Smooth muscle cell (in vitro differentiated cells): Measurements from ENCODE around the gene AUP1. TPM values are rescaled to one million over a fixed set of nuclear protein-coding genes. Genes with fewer than 3 reads are reported as not detected.

ENCODE experiments used
- DNase-seq: peaks from one replicate; lab custom pipeline; 2025; ENCODE audit not compliant: unreplicated experiment; lab: John Stamatoyannopoulos, UW
- H2AFZ ChIP-seq: fragments of 200-600 bp; sonication (generic); 2 replicates; pipeline ENCODE4 v1.6.0; 2016; ENCODE audit warnings: antibody characterized with exemption, low read depth, mild to moderate bottlenecking
- H3F3A ChIP-seq: fragments of 200-600 bp; sonication (generic); 2 replicates; pipeline ENCODE4 v1.6.0; 2017; ENCODE audit warnings: antibody characterized with exemption, low read depth
- H3K27ac ChIP-seq: fragments of 200-600 bp; sonication (generic); 2 replicates; pipeline ENCODE4 v1.5.1; 2016; ENCODE audit warnings: low read depth, mild to moderate bottlenecking
- H3K27me3 ChIP-seq: fragments of 200-600 bp; sonication (generic); 2 replicates; pipeline ENCODE4 v1.6.1; 2016; ENCODE audit warnings: low read depth, mild to moderate bottlenecking
- H3K36me3 ChIP-seq: fragments of 200-600 bp; sonication (generic); 2 replicates; pipeline ENCODE4 v1.5.1; 2016; ENCODE audit warnings: low read depth
- H3K4me1 ChIP-seq: fragments of 200-600 bp; sonication (generic); 2 replicates; pipeline ENCODE4 v1.5.1; 2016; ENCODE audit warnings: low read depth
- H3K4me2 ChIP-seq: fragments of 200-600 bp; sonication (generic); 2 replicates; pipeline ENCODE4 v1.6.0; 2016; ENCODE audit warnings: mild to moderate bottlenecking
- H3K4me3 ChIP-seq: fragments of 200-600 bp; sonication (generic); 2 replicates; pipeline ENCODE4 v1.5.1; 2016; ENCODE audit warnings: mild to moderate bottlenecking
- H3K79me2 ChIP-seq: fragments of 200-600 bp; sonication (generic); 2 replicates; pipeline ENCODE4 v1.6.0; 2016; ENCODE audit warnings: low read depth, mild to moderate bottlenecking
- H3K9ac ChIP-seq: fragments of 200-600 bp; sonication (generic); 2 replicates; pipeline ENCODE4 v1.6.0; 2016; ENCODE audit warnings: low read depth
- H3K9me3 ChIP-seq: fragments of 200-600 bp; sonication (generic); replicated peaks from 2 replicates; pipeline ENCODE4 v1.5.1; 2016; ENCODE audit warnings: low read depth
- H4K20me1 ChIP-seq: fragments of 200-600 bp; sonication (generic); 2 replicates; pipeline ENCODE4 v1.6.0; 2016; ENCODE audit warnings: low read depth
- CTCF ChIP-seq: fragments of 200-600 bp; sonication (generic); IDR thresholded peaks from 2 replicates; pipeline ENCODE4 v1.5.1; 2017; ENCODE audit warnings: borderline replicate concordance, mild to moderate bottlenecking, antibody characterized with exemption; ENCODE audit not compliant: insufficient read depth, poor library complexity, severe bottlenecking
- WGBS: methylation state at CpG from one replicate; pipeline ENCODE4 v1.1.7; 2016; ENCODE audit warnings: low lambda C conversion rate; 5-methylcytosine and 5-hydroxymethylcytosine counted together
- polyA plus RNA-seq: library from polyadenylated mRNA; unstranded; fragments of >200 nt; fragmentation: Nextera tagmentation; extraction: Ambion mirVana; gene quantifications from 2 replicates; pipeline ENCODE4 v1.2.1, GENCODE V29; 2016
- total RNA-seq: library from RNA; depleted of rRNA; stranded (reverse); fragments of >200 nt; gene quantifications from 2 replicates; pipeline ENCODE4 v1.2.3, GENCODE V29; 2014

The AUP1 gene
- total and polyA plus RNA-seq, 2 experiments from 2014 or later: 104 to 138 TPM

- Histone ChIP-seq H3K27me3 (peaks cover 7% of the 10 kb centered on the region), H3K79me2 (peaks cover 28% of the 10 kb centered on the region), H3K4me2 (no peak overlapping the region), H3K4me3 (no peak overlapping the region), H3K36me3 (no peaks in the 10 kb centered on the region), H2AFZ (no peak overlapping the region), H4K20me1 (peaks cover 11% of the 10 kb centered on the region), H3K9me3 (no peaks in the 10 kb centered on the region), H3F3A (peaks cover 11% of the 10 kb centered on the region), H3K4me1 (peaks cover 11% of the 10 kb centered on the region), H3K9ac (no peak overlapping the region), H3K27ac (no peak overlapping the region)
- 97% methylated on average over 11 of the region's 11 CpGs for WGBS
- no peak for TF ChIP-seq CTCF
- no peak for DNase-seq
These were observed 2.8 kb downstream of the AUP1 start for GRCh38 chr2:74526649-74527230.

- Histone ChIP-seq H3K9ac (no peak within 1 kb of the TSS), H3K27me3 (peaks cover 14% of the 10 kb centered on the region), H4K20me1 (peaks cover 11% of the 10 kb centered on the region), H3K4me3 (no peak within 1 kb of the TSS), H3K4me2 (no peak within 1 kb of the TSS), H2AFZ (no peak within 1 kb of the TSS), H3K36me3 (no peaks in the 10 kb centered on the region), H3F3A (peaks cover 5% of the 10 kb centered on the region), H3K27ac (no peak within 1 kb of the TSS), H3K79me2 (peaks cover 24% of the 10 kb centered on the region), H3K9me3 (no peaks in the 10 kb centered on the region), H3K4me1 (peaks cover 10% of the 10 kb centered on the region)
- 94% methylated on average over 11 of the region's 11 CpGs for WGBS
- no peak for DNase-seq
- TF ChIP-seq CTCF: no peak
These were observed 3.5 kb downstream of the AUP1 start, which contains the start of gene DQX1 for GRCh38 chr2:74525717-74526648. DQX1 (minus strand) TSS chr2:74526231; CDS start chr2:74525729, 502 bp downstream.

GRCh38 chr2:74524955-74525716 is 4.4 kb downstream of the AUP1 start:
- Histone ChIP-seq H3K4me2 (no peak overlapping the region), H3K9ac (no peak overlapping the region), H3K27me3 (peaks cover 23% of the 10 kb centered on the region), H3K4me3 (no peak overlapping the region), H4K20me1 (peaks cover 11% of the 10 kb centered on the region), H3K79me2 (peaks cover 21% of the 10 kb centered on the region), H3K4me1 (peaks cover 7% of the 10 kb centered on the region), H3F3A (no peaks in the 10 kb centered on the region), H3K36me3 (no peaks in the 10 kb centered on the region), H3K27ac (no peak overlapping the region), H3K9me3 (no peaks in the 10 kb centered on the region), H2AFZ (no peak overlapping the region)
- TF ChIP-seq CTCF: no peak
- WGBS: 97% methylated on average over 10 of the region's 10 CpGs
- no peak for DNase-seq
